K562 (cell line): Measurements from ENCODE around the gene CEP192.

ENCODE experiments used
- ETS1 ChIP-seq: conservative IDR thresholded peaks from 2 replicates; pipeline ENCODE4 v1.6.1; 2011; ENCODE audit warnings: low read depth, mild to moderate bottlenecking, low read length; ENCODE audit not compliant: control insufficient read depth
- EZH2 ChIP-seq: IDR thresholded peaks from 2 replicates; pipeline ENCODE4 v1.6.1; 2012; ENCODE audit warnings: low read depth, mild to moderate bottlenecking, inconsistent platforms, low read length, borderline replicate concordance
- HMG20A ChIP-seq: fragments of 450-650 bp; formaldehyde crosslinking; conservative IDR thresholded peaks from 2 replicates; pipeline ENCODE4 v1.4.0; 2020; ENCODE audit warnings: mild to moderate bottlenecking, mixed read lengths
- JUN ChIP-seq, 2 experiments: sonication (generic) in 1 of 2; formaldehyde crosslinking in 1 of 2; IDR thresholded peaks; 2 replicates each; pipeline versions ENCODE4 v1.6.1 to v1.8.0; 2012 to 2022; ENCODE audit warnings: borderline replicate concordance in 2 of 2, mild to moderate bottlenecking in 2 of 2, improper control_type of control experiment in 1 of 2, low read depth in 1 of 2, low read length in 1 of 2, missing genetic modification reagents in 1 of 2
- MBD2 ChIP-seq: sonication (generic); IDR thresholded peaks from 2 replicates; pipeline ENCODE4 v1.6.1; 2016; ENCODE audit warnings: low read depth, borderline replicate concordance
- PHF20 ChIP-seq: fragments of 450-650 bp; IDR thresholded peaks from 2 replicates; pipeline ENCODE4 v1.6.1; 2018; ENCODE audit not compliant: partially characterized antibody
- REST ChIP-seq, 2 experiments: fragments of 450-650 bp; formaldehyde crosslinking in 1 of 2; IDR thresholded peaks; 2 replicates each; pipeline versions ENCODE4 v1.4.0 to v1.6.1; 2014 to 2020; ENCODE audit warnings: mild to moderate bottlenecking in 2 of 2, borderline replicate concordance in 1 of 2, low read depth in 1 of 2
- ZBTB2 ChIP-seq: fragments of 450-650 bp; IDR thresholded peaks from 2 replicates; pipeline ENCODE4 v1.6.1; 2016; ENCODE audit warnings: antibody characterized with exemption
- TF ChIP-seq, protein P1 (sequence below): sonication (generic); formaldehyde crosslinking; IDR thresholded peaks from 2 replicates; pipeline ENCODE4 v1.8.1; 2023; ENCODE audit warnings: mild to moderate bottlenecking, missing genetic modification reagents

- TF ChIP-seq HMG20A (no peak), EZH2 (no peak), MBD2 (no peak), PHF20 (no peak), REST (IDR thresholded peaks at IDR 0.05; ENCODE audit: borderline replicate concordance) (no peak), REST (CRISPR knock-in tag; IDR thresholded peaks at IDR 0.05; ENCODE audit: low read depth) (no peak), ZBTB2 (no peak), JUN (IDR thresholded peaks at IDR 0.05; ENCODE audit: borderline replicate concordance, low read depth, low read length) (no peak), JUN (CRISPR knock-in tag; IDR thresholded peaks at IDR 0.05; ENCODE audit: borderline replicate concordance) (no peak), ETS1 (no peak)
- TF ChIP-seq, protein P1, sequence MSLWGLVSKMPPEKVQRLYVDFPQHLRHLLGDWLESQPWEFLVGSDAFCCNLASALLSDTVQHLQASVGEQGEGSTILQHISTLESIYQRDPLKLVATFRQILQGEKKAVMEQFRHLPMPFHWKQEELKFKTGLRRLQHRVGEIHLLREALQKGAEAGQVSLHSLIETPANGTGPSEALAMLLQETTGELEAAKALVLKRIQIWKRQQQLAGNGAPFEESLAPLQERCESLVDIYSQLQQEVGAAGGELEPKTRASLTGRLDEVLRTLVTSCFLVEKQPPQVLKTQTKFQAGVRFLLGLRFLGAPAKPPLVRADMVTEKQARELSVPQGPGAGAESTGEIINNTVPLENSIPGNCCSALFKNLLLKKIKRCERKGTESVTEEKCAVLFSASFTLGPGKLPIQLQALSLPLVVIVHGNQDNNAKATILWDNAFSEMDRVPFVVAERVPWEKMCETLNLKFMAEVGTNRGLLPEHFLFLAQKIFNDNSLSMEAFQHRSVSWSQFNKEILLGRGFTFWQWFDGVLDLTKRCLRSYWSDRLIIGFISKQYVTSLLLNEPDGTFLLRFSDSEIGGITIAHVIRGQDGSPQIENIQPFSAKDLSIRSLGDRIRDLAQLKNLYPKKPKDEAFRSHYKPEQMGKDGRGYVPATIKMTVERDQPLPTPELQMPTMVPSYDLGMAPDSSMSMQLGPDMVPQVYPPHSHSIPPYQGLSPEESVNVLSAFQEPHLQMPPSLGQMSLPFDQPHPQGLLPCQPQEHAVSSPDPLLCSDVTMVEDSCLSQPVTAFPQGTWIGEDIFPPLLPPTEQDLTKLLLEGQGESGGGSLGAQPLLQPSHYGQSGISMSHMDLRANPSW (CRISPR knock-in tag): no peak
These were observed 170.2 kb downstream of the CEP192 start for GRCh38 chr18:13161276-13161899.
